Lung microvascular endothelial cell (primary cell): ENCODE measurements around the gene MARK2. TPM values are rescaled to one million over a fixed set of nuclear protein-coding genes. Genes with fewer than 3 reads are reported as not detected.

Experiments used
- DNase-seq, 2 donors: peaks; one replicate each; pipeline versions ENCODE4 v3.0.0 to v3.0.0-alpha.2; 2010; ENCODE audit warnings: low read depth in 2 of 2
- total RNA-seq: library from RNA; depleted of rRNA; stranded (reverse); fragments of >200 nt; gene quantifications from 2 replicates; pipeline ENCODE4 v1.2.1, GENCODE V29; 2014

MARK2 gene
- total RNA-seq, 1 donor from 2014 or later: 9.9 TPM

GRCh38 chr11:63920126-63920938, 81.4 kb downstream of the MARK2 start:
- DNase-seq: no peak

GRCh38 chr11:63920939-63921417, 82.1 kb downstream of the MARK2 start:
- DNase-seq: peak in 1 of 2 donors; percentile 47

- DNase-seq: no peak
These were observed 83.8 kb downstream of the MARK2 start for GRCh38 chr11:63922673-63923192.

- no peak for DNase-seq
These were observed 84.4 kb downstream of the MARK2 start for GRCh38 chr11:63923319-63923718.

GRCh38 chr11:63929616-63930015, 90.7 kb downstream of the MARK2 start:
- DNase-seq: no peak

GRCh38 chr11:63931045-63931444, 92.1 kb downstream of the MARK2 start:
- no peak for DNase-seq

GRCh38 chr11:63931876-63932275, 93.0 kb downstream of the MARK2 start:
- no peak for DNase-seq

- DNase-seq: no peak
These were observed 94.5 kb downstream of the MARK2 start for GRCh38 chr11:63933459-63933858.

- DNase-seq: peak in 1 of 2 donors; percentile 15
These were observed 99.0 kb downstream of the MARK2 start for GRCh38 chr11:63937713-63938478.

- peak; percentile 95 to 98 for DNase-seq
These were observed 99.8 kb downstream of the MARK2 start, which contains the start of gene NAA40 for GRCh38 chr11:63938479-63939396. Gene NAA40 (plus strand): TSS chr11:63939002. CDS start chr11:63939097, 95 bp downstream.

GRCh38 chr11:63939397-63939891, 100.5 kb downstream of the MARK2 start:
- DNase-seq: peak; percentile 33 to 40

GRCh38 chr11:63940786-63941185, 101.9 kb downstream of the MARK2 start:
- no peak for DNase-seq

- no peak for DNase-seq
These were observed 103.0 kb downstream of the MARK2 start for GRCh38 chr11:63941901-63942300.

GRCh38 chr11:63942803-63943202, 103.9 kb downstream of the MARK2 start:
- DNase-seq: no peak

- no peak for DNase-seq
These were observed 106.1 kb downstream of the MARK2 start for GRCh38 chr11:63944987-63945386.

GRCh38 chr11:63945477-63946163, 106.7 kb downstream of the MARK2 start:
- peak; percentile 70 to 73 for DNase-seq

GRCh38 chr11:63951779-63952536, 113.0 kb downstream of the MARK2 start:
- DNase-seq: no peak

- no peak for DNase-seq
These were observed 113.7 kb downstream of the MARK2 start for GRCh38 chr11:63952570-63952969.

GRCh38 chr11:63958008-63958407, 119.1 kb downstream of the MARK2 start:
- no peak for DNase-seq
